GM23248 (cell line): Measurements from ENCODE around the gene ACTL10. TPM values are rescaled to one million over a fixed set of nuclear protein-coding genes. Genes with fewer than 3 reads are reported as not detected.

Experiments used
- DNase-seq: peaks from one replicate; pipeline ENCODE4 v3.0.0-alpha.2; 2015
- H2AFZ ChIP-seq: fragments of 200-600 bp; sonication (generic); 2 replicates; pipeline ENCODE4 v1.6.1; 2016; ENCODE audit warnings: antibody characterized with exemption
- H3F3A ChIP-seq: fragments of 200-600 bp; sonication (generic); 2 replicates; pipeline ENCODE4 v1.6.1; 2016; ENCODE audit warnings: mild to moderate bottlenecking, antibody characterized with exemption, mixed run types; ENCODE audit not compliant: insufficient read depth
- H3K27ac ChIP-seq: fragments of 200-600 bp; sonication (generic); 2 replicates; pipeline ENCODE4 v1.5.1; 2016; ENCODE audit warnings: mild to moderate bottlenecking
- H3K27me3 ChIP-seq: fragments of 200-600 bp; sonication (generic); replicated peaks from 2 replicates; pipeline ENCODE4 v1.6.1; 2016; ENCODE audit warnings: mild to moderate bottlenecking; ENCODE audit not compliant: insufficient read depth
- H3K36me3 ChIP-seq: fragments of 200-600 bp; sonication (generic); 2 replicates; pipeline ENCODE4 v1.6.1; 2016; ENCODE audit warnings: low read depth, mild to moderate bottlenecking
- H3K4me1 ChIP-seq: fragments of 200-600 bp; sonication (generic); 2 replicates; pipeline ENCODE4 v1.6.1; 2016; ENCODE audit warnings: mild to moderate bottlenecking; ENCODE audit not compliant: insufficient read depth
- H3K4me2 ChIP-seq: fragments of 200-600 bp; sonication (generic); one replicate; pipeline ENCODE4 v1.6.1; 2016; ENCODE audit warnings: mild to moderate bottlenecking; ENCODE audit not compliant: unreplicated experiment
- H3K4me3 ChIP-seq: fragments of 200-600 bp; sonication (generic); 2 replicates; pipeline ENCODE4 v1.5.1; 2016; ENCODE audit warnings: mild to moderate bottlenecking
- H3K79me2 ChIP-seq: fragments of 200-600 bp; sonication (generic); 2 replicates; pipeline ENCODE4 v1.6.1; 2016; ENCODE audit warnings: mild to moderate bottlenecking; ENCODE audit not compliant: insufficient read depth
- H3K9ac ChIP-seq: fragments of 200-600 bp; sonication (generic); 2 replicates; pipeline ENCODE4 v1.6.1; 2016; ENCODE audit warnings: mild to moderate bottlenecking
- H3K9me2 ChIP-seq: fragments of 200-600 bp; sonication (generic); 2 replicates; pipeline ENCODE4 v1.6.1; 2016; ENCODE audit warnings: mixed run types, mild to moderate bottlenecking, moderate library complexity; ENCODE audit not compliant: insufficient read depth
- H3K9me3 ChIP-seq: fragments of 200-600 bp; sonication (generic); one replicate; pipeline ENCODE4 v1.6.1; 2017; ENCODE audit warnings: low read depth
- H4K20me1 ChIP-seq: fragments of 200-600 bp; sonication (generic); 2 replicates; pipeline ENCODE4 v1.6.0; 2016; ENCODE audit not compliant: insufficient read depth
- EZH2 ChIP-seq: fragments of 200-600 bp; sonication (generic); IDR thresholded peaks from 2 replicates; pipeline ENCODE4 v1.6.1; 2018; ENCODE audit warnings: antibody characterized with exemption, mild to moderate bottlenecking; ENCODE audit not compliant: insufficient read depth, poor library complexity, severe bottlenecking
- EZH2phosphoT487 ChIP-seq: fragments of 200-600 bp; sonication (generic); IDR thresholded peaks from 2 replicates; pipeline ENCODE4 v1.6.1; 2018; ENCODE audit warnings: antibody characterized with exemption, moderate library complexity, mild to moderate bottlenecking, low read depth; ENCODE audit not compliant: insufficient read depth
- WGBS, 2 experiments: methylation state at CpG; one replicate each; pipeline ENCODE4 v1.1.6; 2015 to 2017; ENCODE audit warnings: low lambda C conversion rate in 2 of 2, low coverage in 1 of 2; ENCODE audit errors: missing lambda C conversion rate in 2 of 2; 5-methylcytosine and 5-hydroxymethylcytosine counted together
- in situ Hi-C: fragments of 300-500 bp; cut with MboI; formaldehyde crosslinking; loops from 2 replicates; pipeline ENCODE4 v1.15.0; 2020
- polyA plus RNA-seq: library from polyadenylated mRNA; unstranded; fragments of >200 nt; fragmentation: Nextera tagmentation; extraction: Ambion mirVana; gene quantifications from 2 replicates; pipeline ENCODE4 v1.2.1, GENCODE V29; 2016
- total RNA-seq: library from RNA; depleted of rRNA; stranded (reverse); fragments of >200 nt; shearing (Covaris generic); gene quantifications from 2 replicates; pipeline ENCODE4 v1.2.3, GENCODE V29; 2014

ACTL10 gene
- total and polyA plus RNA-seq, 2 experiments from 2014 or later: 1.7 to 3.4 TPM

GRCh38 chr20:33676652-33677645 lies 10.2 kb downstream of the ACTL10 start:
- Histone ChIP-seq H3K9ac (no peak overlapping the region), H4K20me1 (no peaks in the 10 kb centered on the region), H2AFZ (no peak overlapping the region), H3K79me2 (peaks cover 20% of the 10 kb centered on the region), H3K27me3 (no peaks in the 10 kb centered on the region), H3F3A (peaks cover 14% of the 10 kb centered on the region), H3K4me1 (peaks cover 29% of the 10 kb centered on the region), H3K9me2 (no peaks in the 10 kb centered on the region), H3K4me2 (no peak overlapping the region), H3K9me3 (no peaks in the 10 kb centered on the region), H3K27ac (no peak overlapping the region), H3K4me3 (no peak overlapping the region), H3K36me3 (no peaks in the 10 kb centered on the region)
- TF ChIP-seq EZH2 (no peak), EZH2phosphoT487 (no peak)
- whole genome bisulfite sequencing, 2 experiments: 93 to 96% methylated on average over 18 to 31 of the region's 31 CpGs
- no peak for DNase-seq
- in situ Hi-C loops: no loop called here

GRCh38 chr20:33677991-33678702 lies 11.4 kb downstream of the ACTL10 start:
- Histone ChIP-seq H3K4me2 (no peak overlapping the region), H3K9ac (no peak overlapping the region), H3K9me3 (no peaks in the 10 kb centered on the region), H3K4me3 (no peak overlapping the region), H2AFZ (no peak overlapping the region), H3K4me1 (peaks cover 18% of the 10 kb centered on the region), H3K9me2 (no peaks in the 10 kb centered on the region), H3F3A (peaks cover 14% of the 10 kb centered on the region), H3K27ac (no peak overlapping the region), H4K20me1 (no peaks in the 10 kb centered on the region), H3K36me3 (no peaks in the 10 kb centered on the region), H3K27me3 (no peaks in the 10 kb centered on the region), H3K79me2 (peaks cover 14% of the 10 kb centered on the region)
- in situ Hi-C loops: no loop called here
- 47 to 48% methylated on average over 13 to 15 of the region's 15 CpGs for WGBS, 2 experiments
- no peak for TF ChIP-seq EZH2phosphoT487
- no peak for DNase-seq

GRCh38 chr20:33679758-33680485 lies 13.2 kb downstream of the ACTL10 start:
- H2AFZ ChIP-seq: no peak overlapping the region
- in situ Hi-C loops: no loop called here
- H3K4me2 ChIP-seq: no peak overlapping the region
- H3K9me2 ChIP-seq: no peaks in the 10 kb centered on the region
- TF ChIP-seq EZH2: no peak
- no peak for TF ChIP-seq EZH2phosphoT487
- no peaks in the 10 kb centered on the region for H3K27me3 ChIP-seq
- peaks cover 8% of the 10 kb centered on the region for H3F3A ChIP-seq
- H3K4me3 ChIP-seq: no peak overlapping the region
- H3K9me3 ChIP-seq: no peaks in the 10 kb centered on the region
- H3K79me2 ChIP-seq: peaks cover 18% of the 10 kb centered on the region
- H3K27ac ChIP-seq: no peak overlapping the region
- DNase-seq: no peak
- no peak overlapping the region for H3K9ac ChIP-seq
- no peaks in the 10 kb centered on the region for H3K36me3 ChIP-seq
- peaks cover 13% of the 10 kb centered on the region for H3K4me1 ChIP-seq
- WGBS, 2 experiments: 83% methylated on average over 20 of the region's 20 CpGs
- no peaks in the 10 kb centered on the region for H4K20me1 ChIP-seq

- H3K27me3 ChIP-seq: no peaks in the 10 kb centered on the region
- H3K36me3 ChIP-seq: no peaks in the 10 kb centered on the region
- H3K79me2 ChIP-seq: peaks cover 22% of the 10 kb centered on the region
- in situ Hi-C loops: no loop called here
- H3K27ac ChIP-seq: no peak overlapping the region
- peak; percentile 50 for DNase-seq
- no peak overlapping the region for H3K4me2 ChIP-seq
- 0 out of 2 replicates have a peak, but pooled peaks cover under 1% of the 10 kb centered on the region for H3F3A ChIP-seq
- no peaks in the 10 kb centered on the region for H4K20me1 ChIP-seq
- no peak overlapping the region for H3K4me3 ChIP-seq
- TF ChIP-seq EZH2 (no peak), EZH2phosphoT487 (no peak)
- no peaks in the 10 kb centered on the region for H3K9me2 ChIP-seq
- no peaks in the 10 kb centered on the region for H3K9me3 ChIP-seq
- no peak overlapping the region for H2AFZ ChIP-seq
- H3K4me1 ChIP-seq: peaks cover 12% of the 10 kb centered on the region
- H3K9ac ChIP-seq: no peak overlapping the region
- 98 to 100% methylated on average over 2 of the region's 2 CpGs for WGBS, 2 experiments
Observed at GRCh38 chr20:33680686-33681085, 13.9 kb downstream of the ACTL10 start.
